Esophagus (tissue), 2 donors: ENCODE measurements around the gene MCM3AP. TPM values are rescaled to one million over a fixed set of nuclear protein-coding genes. Genes with fewer than 3 reads are reported as not detected.

ENCODE experiments used
- H3K27ac ChIP-seq, 2 donors: one replicate each; pipeline ENCODE4 v1.5.1; 2013; ENCODE audit warnings: low read depth in 2 of 2, mild to moderate bottlenecking in 2 of 2, inconsistent platforms in 1 of 2, low read length in 1 of 2, moderate library complexity in 1 of 2
- H3K27me3 ChIP-seq, 2 donors: one replicate each; pipeline ENCODE4 v1.6.1; 2013; ENCODE audit warnings: low read length in 2 of 2, control low read depth in 1 of 2, mild to moderate bottlenecking in 1 of 2; ENCODE audit not compliant: insufficient read depth in 2 of 2, control insufficient read depth in 1 of 2
- H3K36me3 ChIP-seq, 2 donors: one replicate each; pipeline ENCODE4 v1.6.1; 2013; ENCODE audit warnings: low read length in 1 of 2; ENCODE audit not compliant: control insufficient read depth in 2 of 2, insufficient read depth in 2 of 2
- H3K4me1 ChIP-seq, 2 donors: one replicate each; pipeline ENCODE4 v1.6.1; 2013; ENCODE audit warnings: low read length in 1 of 2; ENCODE audit not compliant: control insufficient read depth in 2 of 2, insufficient read depth in 2 of 2
- H3K4me3 ChIP-seq, 2 donors: one replicate each; pipeline ENCODE4 v1.5.1; 2013; ENCODE audit warnings: low read length in 2 of 2, mild to moderate bottlenecking in 2 of 2, low read depth in 1 of 2, moderate library complexity in 1 of 2
- H3K9me3 ChIP-seq, 2 donors: one replicate each; pipeline ENCODE4 v1.6.1; 2013; ENCODE audit warnings: mild to moderate bottlenecking in 2 of 2, low read depth in 1 of 2, low read length in 1 of 2, moderate library complexity in 1 of 2; ENCODE audit not compliant: control insufficient read depth in 2 of 2, insufficient read depth in 1 of 2
- WGBS, 2 donors: extraction: QIAGEN DNeasy Blood & Tissue Kit; methylation state at CpG; one replicate each; pipeline ENCODE4 v1.1.7; 2013; 5-methylcytosine and 5-hydroxymethylcytosine counted together
- polyA plus RNA-seq, 2 donors: library from polyadenylated mRNA; stranded (reverse); fragments of 200-250 nt; gene quantifications; one replicate each; pipeline ENCODE4 v1.2.3, GENCODE V29; 2013
- donor health status: healthy with polysubstance abuse.
- donor health status: Bipolar disorder and iron deficiency.

Gene MCM3AP
- polyA plus RNA-seq, 2 donors = 27.1 to 29.2 TPM

DNA sequence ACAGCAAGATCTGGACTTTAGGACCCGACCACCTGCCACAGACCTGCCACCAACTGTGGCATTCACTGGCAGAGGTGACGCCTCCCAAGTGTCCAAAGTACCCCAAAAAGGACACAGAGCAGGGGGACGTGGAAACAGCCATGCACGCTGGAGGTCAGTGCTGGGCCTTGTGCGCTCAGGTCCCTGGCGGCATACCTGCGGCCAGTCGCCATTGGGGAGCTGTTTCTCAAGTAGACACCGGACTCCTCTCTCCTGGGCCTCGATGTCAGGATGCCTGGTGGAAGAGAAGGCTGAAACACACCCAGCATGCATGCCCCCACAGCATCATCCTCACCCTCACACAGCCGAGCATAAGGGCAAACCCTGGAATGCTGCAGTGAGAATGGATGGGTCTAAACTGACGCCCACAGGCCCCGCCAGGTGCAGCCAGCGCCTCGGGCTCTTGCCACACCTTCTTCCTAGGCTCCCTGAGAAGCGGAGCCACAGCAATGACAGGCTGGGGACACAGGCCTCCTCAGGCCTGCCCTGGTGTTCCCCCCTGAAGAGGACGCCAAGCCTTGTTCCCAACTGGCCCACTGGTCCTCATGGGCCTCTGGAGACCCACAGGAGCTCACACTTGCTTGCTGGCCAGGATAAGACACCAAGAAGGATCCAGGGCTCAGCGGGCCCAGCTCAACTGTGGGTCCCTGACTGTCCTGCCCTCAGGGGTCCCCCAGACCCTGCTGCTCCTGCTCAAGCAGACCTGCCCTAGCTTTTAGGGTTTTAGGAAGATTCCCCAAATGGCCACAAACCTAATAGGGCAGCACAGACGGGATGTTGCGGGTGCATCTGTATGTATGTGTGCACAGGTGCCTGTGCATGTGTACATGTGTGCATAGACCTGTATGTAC, 93.5 kb downstream of the MCM3AP start:
- Histone ChIP-seq H3K27ac (no peak overlapping the region), H3K4me1 (peaks cover 4 to 5% of the 10 kb centered on the region in 2 donors), H3K4me3 (no peak overlapping the region), H3K36me3 (peaks cover 5 to 59% of the 10 kb centered on the region in 2 donors), H3K9me3 (no peaks in the 10 kb centered on the region), H3K27me3 (no peaks in the 10 kb centered on the region)
- 93 to 95% methylated on average over 20 of the region's 20 CpGs for WGBS, 2 donors

DNA sequence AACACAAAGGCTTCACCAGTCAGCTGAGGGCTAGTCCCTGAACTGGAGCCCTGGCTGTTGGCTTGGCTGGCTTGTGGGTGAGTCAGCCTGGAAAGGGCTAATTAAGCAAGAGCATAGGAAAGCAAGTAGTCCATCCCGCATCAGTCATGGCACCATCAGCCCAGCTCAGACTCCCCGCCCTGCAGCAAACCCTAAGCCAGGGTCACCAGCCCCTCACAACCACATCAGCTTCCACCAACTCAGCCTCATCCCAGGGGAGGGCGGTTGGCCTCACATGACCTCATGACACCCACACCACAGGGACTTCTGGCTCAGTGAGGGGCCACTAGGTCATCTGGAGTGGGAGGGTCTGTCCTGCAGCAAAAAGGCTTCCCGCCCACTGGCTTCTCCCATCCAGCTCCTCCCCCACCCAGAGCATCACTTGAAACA, 94.1 kb downstream of the MCM3AP start:
- Histone ChIP-seq H3K9me3 (no peaks in the 10 kb centered on the region), H3K36me3 (peaks cover 5 to 52% of the 10 kb centered on the region in 2 donors), H3K27me3 (no peaks in the 10 kb centered on the region), H3K4me1 (peaks cover 4 to 5% of the 10 kb centered on the region in 2 donors), H3K27ac (no peak overlapping the region), H3K4me3 (no peak overlapping the region)
- 77 to 85% methylated on average over 4 of the region's 4 CpGs for WGBS, 2 donors

DNA sequence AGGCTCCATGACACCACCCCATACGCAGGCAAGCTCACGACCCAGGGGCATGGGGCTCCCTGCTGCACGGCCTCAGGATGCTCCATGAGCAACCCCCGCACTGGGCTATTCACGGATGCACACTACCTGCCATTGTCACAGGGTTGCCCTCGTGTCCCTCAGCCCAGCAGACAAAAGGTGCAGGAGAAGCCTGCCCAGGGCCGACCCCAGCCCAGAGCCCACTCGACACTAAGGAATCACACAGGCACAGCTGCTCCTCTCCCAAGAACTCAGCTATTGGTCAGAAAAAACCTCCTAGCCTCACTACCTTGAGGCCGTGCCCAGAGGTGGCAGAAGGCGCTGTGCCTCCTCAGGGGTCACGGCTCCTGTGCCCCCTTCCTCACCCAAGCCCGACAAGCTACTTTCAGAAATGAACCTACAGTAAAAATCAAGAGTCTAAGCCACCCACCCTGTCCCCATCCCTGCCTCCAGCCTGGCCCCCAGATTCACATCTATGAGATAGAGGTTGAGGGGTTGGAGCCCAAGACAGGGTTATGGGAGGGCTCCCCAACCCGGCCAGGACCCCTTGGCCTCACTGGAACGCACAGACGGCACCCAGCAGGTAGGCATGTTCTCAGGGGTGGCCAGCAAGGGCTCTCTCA, 94.8 kb downstream of the MCM3AP start:
- Histone ChIP-seq H3K27me3 (no peaks in the 10 kb centered on the region), H3K36me3 (peaks cover 5 to 47% of the 10 kb centered on the region in 2 donors), H3K4me3 (no peak overlapping the region), H3K4me1 (peaks cover 4 to 5% of the 10 kb centered on the region in 2 donors), H3K9me3 (no peaks in the 10 kb centered on the region), H3K27ac (peak overlapping the region in 1 of 2 donors; percentile 15)
- WGBS, 2 donors = 91 to 94% methylated on average over 15 of the region's 15 CpGs

DNA sequence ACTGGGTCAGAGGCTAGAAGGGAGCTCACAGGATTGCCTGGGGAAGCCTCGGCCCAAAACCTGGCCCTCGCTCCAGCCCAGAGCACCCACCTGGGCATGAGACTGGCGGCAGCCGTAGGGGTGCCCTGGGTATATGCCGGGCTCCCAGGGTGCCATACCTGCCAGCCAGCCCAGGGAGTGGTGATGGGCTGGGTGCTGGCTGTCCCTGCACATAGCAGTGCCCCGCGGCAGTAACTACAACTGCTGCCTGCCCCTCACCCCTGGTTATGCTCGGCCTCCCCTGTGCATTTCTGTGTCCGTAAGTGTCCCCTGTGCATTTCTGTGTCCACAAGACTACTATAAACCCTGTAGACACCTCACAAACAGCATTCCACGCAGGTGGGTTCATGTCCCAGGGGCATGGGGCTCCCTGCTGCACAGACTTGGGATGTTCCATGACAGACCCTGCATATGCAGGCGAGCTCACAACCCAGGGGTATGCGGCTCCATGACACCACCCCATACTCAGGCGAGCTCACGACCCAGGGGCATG, 95.4 kb downstream of the MCM3AP start:
- no peaks in the 10 kb centered on the region for H3K27me3 ChIP-seq
- no peaks in the 10 kb centered on the region for H3K9me3 ChIP-seq
- H3K36me3 ChIP-seq = peaks cover 5 to 41% of the 10 kb centered on the region in 2 donors
- no peak overlapping the region for H3K4me3 ChIP-seq
- H3K27ac ChIP-seq = no peak overlapping the region
- H3K4me1 ChIP-seq = peaks cover 4 to 5% of the 10 kb centered on the region in 2 donors
- WGBS, 2 donors = 95 to 97% methylated on average over 14 of the region's 14 CpGs

DNA sequence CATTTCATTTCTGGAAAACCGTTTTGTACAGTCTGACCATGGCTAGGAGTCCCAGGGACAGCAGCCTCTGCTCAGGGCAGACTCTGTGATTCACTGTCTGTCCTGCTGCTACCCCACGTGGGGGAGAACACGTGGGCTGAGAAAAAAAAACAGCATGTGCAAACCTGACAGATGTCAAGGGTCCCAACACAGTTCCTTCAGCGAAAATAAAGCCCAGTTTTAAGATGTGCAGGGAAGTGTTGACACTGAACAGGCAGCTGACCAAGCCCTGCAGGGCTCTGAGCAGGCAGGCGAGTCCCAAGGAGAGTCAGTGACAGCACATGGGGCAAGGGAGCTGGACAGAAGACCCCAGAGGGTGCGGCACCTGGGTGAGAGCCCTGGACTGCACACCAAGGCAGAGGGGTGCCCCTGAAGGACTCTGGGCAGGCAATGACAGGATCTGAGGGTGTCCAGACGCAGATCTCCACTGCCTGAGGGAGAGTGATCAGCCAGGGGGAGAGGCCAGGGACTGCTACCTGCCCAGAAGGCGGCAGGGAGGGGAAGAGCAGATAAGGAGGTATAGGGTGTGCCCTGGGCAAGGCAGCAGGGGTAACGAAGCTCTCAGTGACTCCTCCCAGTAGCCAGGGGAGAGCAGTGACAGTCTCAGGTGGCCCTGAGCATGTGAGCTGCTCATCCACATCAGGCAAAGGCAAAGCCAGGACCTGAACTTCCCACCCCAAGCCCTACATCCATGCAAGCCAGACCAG, 96.0 kb downstream of the MCM3AP start:
- H3K4me3 ChIP-seq = no peak overlapping the region
- peak overlapping the region in 1 of 2 donors; percentile 18 for H3K27ac ChIP-seq
- no peaks in the 10 kb centered on the region for H3K27me3 ChIP-seq
- no peaks in the 10 kb centered on the region for H3K9me3 ChIP-seq
- 73 to 82% methylated on average over 9 of the region's 9 CpGs for WGBS, 2 donors
- peaks cover 5 to 35% of the 10 kb centered on the region in 2 donors for H3K36me3 ChIP-seq
- H3K4me1 ChIP-seq = peaks cover 4 to 7% of the 10 kb centered on the region in 2 donors

DNA sequence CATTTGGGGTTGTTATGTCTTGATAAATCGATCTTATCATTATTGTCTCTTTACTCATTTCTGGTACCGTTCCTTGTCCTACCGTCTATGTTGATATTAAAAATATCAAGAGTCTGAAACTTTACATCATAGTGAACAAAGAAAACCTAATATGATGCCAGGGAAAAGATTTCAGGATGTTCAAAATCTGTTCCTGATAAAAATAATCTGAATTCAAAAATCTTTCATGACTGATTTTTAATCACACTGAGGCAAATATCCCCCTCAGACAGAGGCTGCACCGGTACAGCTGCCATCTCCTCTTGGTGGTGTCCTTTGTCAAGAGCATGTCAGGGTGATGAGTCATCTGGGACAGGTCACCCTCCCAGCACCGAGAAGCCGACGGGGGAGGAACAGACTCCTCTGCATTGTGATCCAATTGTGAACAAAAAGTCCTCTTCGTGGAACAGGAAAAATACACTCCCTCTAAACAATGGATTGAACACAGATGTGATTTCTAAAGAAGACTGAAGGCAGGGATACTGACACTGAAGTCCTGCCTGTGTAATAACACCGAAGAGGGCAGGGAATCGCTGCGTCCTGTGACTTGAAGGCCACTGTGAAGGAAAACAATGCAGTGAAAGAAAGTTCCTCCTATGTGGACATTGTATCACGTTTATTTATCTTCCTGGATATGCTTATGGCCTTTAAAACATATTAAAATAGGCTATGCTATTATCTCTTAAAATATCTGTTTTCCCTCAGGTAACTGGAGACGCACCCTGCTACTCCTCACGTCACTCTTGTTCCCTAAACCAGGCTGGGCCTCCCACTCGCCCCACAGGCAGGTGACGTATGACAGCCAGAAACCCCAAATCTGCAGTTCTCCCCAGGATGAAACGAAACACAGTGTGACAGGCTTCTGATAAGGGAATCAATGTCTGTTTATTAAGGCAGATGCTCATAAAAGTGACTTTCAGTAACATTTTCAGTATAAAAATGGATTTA, 96.9 kb downstream of the MCM3AP start:
- peaks cover under 1 to 26% of the 10 kb centered on the region in 2 donors for H3K36me3 ChIP-seq
- 56 to 58% methylated on average over 17 of the region's 17 CpGs for WGBS, 2 donors
- no peak overlapping the region for H3K4me3 ChIP-seq
- no peaks in the 10 kb centered on the region for H3K27me3 ChIP-seq
- peaks cover 4 to 7% of the 10 kb centered on the region in 2 donors for H3K4me1 ChIP-seq
- no peaks in the 10 kb centered on the region for H3K9me3 ChIP-seq
- H3K27ac ChIP-seq = peak overlapping the region in 1 of 2 donors; percentile 80

DNA sequence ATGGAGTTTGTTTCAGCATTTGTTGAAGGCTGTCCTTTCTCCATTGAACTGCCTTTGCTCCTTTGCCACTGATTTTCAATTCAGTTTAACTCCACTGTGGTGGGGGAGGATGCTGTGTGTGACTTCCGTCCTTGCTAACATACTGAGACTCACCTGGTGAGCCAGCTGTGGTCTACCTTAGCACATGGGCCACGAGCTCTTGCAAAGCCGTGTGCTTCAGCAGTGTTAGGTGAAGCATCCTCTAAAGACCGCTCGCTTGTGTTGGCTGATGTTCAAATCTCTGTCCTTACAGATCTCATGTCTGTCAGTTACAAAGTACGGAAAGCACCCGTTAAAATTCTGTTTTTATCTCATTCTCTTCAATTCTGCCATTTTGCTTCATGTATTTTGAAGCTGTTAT, 97.6 kb downstream of the MCM3AP start:
- Histone ChIP-seq H3K4me1 (peaks cover 4 to 10% of the 10 kb centered on the region in 2 donors), H3K4me3 (no peak overlapping the region), H3K27ac (peak overlapping the region in 1 of 2 donors; percentile 50), H3K27me3 (no peaks in the 10 kb centered on the region), H3K9me3 (no peaks in the 10 kb centered on the region), H3K36me3 (peaks cover 0 to 23% of the 10 kb centered on the region in 2 donors)
- 87 to 89% methylated on average over 7 of the region's 7 CpGs for WGBS, 2 donors

DNA sequence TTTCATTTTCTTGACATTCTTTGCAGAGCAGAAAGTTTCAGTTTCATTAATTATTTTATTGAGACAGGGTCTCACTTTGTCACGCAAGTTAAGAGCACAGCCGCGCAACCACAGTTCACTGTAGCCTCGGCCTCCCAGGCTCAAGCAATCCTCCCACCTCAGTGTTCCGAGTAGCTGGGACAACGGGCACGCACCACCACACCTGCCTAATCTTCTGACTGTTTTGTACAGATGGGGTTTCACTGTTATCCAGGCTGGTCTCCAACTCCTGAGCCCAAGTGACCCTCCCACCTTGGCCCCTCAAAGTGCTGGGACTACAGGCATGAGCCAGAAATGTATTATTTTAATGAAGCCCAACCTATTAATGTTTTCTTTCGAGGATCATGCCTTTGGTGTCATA, 98.2 kb downstream of the MCM3AP start:
- Histone ChIP-seq H3K27me3 (no peaks in the 10 kb centered on the region), H3K36me3 (peaks cover 0 to 21% of the 10 kb centered on the region in 2 donors), H3K27ac (no peak overlapping the region), H3K4me3 (no peak overlapping the region), H3K9me3 (no peaks in the 10 kb centered on the region), H3K4me1 (peaks cover 4 to 10% of the 10 kb centered on the region in 2 donors)
- 92 to 97% methylated on average over 8 of the region's 8 CpGs for WGBS, 2 donors
